ENCODE results near the gene NELL1.

NELL1 gene

DNA sequence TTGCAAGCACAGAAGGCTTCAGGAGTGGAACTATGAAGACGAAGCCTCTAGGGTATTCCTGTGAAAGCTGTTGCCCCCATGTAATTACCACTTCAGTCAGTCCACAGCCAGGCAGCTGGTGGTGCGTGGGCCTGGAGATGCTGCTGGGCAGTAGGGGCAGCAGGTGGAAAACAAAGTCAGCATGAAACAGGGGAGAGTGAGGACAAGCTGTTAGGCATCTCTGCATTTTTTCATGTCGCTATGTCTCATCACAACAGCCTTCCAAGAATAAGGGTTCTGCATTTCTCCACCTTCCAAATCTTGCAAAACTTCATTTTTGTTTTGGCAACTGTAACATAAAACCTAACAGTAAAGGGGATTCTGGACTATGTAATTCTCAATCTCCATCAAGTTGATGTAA, 757.5 kb downstream of the NELL1 start:
- no peak for TF ChIP-seq TAF1 (IDR thresholded peaks at IDR 0.05; ENCODE audit: borderline replicate concordance, insufficient read depth, low read length)
- TF ChIP-seq FOXP2 (optimal IDR thresholded peaks at IDR 0.05; ENCODE audit: borderline replicate concordance, extremely low read depth, extremely low read length, insufficient read depth): no peak
- TF ChIP-seq, protein P1, sequence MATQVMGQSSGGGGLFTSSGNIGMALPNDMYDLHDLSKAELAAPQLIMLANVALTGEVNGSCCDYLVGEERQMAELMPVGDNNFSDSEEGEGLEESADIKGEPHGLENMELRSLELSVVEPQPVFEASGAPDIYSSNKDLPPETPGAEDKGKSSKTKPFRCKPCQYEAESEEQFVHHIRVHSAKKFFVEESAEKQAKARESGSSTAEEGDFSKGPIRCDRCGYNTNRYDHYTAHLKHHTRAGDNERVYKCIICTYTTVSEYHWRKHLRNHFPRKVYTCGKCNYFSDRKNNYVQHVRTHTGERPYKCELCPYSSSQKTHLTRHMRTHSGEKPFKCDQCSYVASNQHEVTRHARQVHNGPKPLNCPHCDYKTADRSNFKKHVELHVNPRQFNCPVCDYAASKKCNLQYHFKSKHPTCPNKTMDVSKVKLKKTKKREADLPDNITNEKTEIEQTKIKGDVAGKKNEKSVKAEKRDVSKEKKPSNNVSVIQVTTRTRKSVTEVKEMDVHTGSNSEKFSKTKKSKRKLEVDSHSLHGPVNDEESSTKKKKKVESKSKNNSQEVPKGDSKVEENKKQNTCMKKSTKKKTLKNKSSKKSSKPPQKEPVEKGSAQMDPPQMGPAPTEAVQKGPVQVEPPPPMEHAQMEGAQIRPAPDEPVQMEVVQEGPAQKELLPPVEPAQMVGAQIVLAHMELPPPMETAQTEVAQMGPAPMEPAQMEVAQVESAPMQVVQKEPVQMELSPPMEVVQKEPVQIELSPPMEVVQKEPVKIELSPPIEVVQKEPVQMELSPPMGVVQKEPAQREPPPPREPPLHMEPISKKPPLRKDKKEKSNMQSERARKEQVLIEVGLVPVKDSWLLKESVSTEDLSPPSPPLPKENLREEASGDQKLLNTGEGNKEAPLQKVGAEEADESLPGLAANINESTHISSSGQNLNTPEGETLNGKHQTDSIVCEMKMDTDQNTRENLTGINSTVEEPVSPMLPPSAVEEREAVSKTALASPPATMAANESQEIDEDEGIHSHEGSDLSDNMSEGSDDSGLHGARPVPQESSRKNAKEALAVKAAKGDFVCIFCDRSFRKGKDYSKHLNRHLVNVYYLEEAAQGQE (IDR thresholded peaks at IDR 0.05; ENCODE audit: insufficient read depth in 1 of 2, low read depth in 2 of 2, low read length in 2 of 2): no peak
- TF ChIP-seq SIN3A (IDR thresholded peaks at IDR 0.05; ENCODE audit: borderline replicate concordance, insufficient read depth, low read length): no peak

GRCh38 chr11:21427726-21428125, 758.3 kb downstream of the NELL1 start:
- TF ChIP-seq FOXP2 (optimal IDR thresholded peaks at IDR 0.05; ENCODE audit: borderline replicate concordance, extremely low read depth, extremely low read length, insufficient read depth) (no peak), SIN3A (IDR thresholded peaks at IDR 0.05; ENCODE audit: borderline replicate concordance, insufficient read depth, low read length) (no peak), POLR2AphosphoS5 (IDR thresholded peaks at IDR 0.05; ENCODE audit: low read depth, low read length) (no peak), TAF1 (IDR thresholded peaks at IDR 0.05; ENCODE audit: borderline replicate concordance, insufficient read depth, low read length) (no peak)
- TF ChIP-seq, protein P1 (IDR thresholded peaks at IDR 0.05; ENCODE audit: insufficient read depth in 1 of 2, low read depth in 2 of 2, low read length in 2 of 2): no peak

DNA sequence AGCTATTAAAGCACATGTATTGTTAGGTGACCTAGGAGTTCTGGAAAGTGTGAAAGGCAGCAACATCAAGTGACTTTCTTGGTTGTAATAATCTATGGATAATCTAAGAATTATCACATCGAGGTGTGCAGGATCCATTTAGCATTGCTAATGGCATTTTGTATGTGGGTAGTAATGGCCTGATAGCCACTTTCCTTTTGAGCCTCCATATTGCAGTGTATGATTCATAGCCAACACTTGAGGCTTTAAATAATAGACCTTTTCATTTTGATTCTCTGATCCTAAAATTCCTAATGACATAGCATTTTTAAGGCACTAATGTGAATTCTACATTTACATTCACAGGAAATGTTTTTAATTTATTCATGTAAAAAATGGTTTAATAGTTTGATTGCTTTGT, 759.4 kb downstream of the NELL1 start:
- TF ChIP-seq, protein P1 (IDR thresholded peaks at IDR 0.05; ENCODE audit: insufficient read depth in 1 of 2, low read depth in 2 of 2, low read length in 2 of 2): no peak
- TF ChIP-seq SIN3A (IDR thresholded peaks at IDR 0.05; ENCODE audit: borderline replicate concordance, insufficient read depth, low read length): no peak
- no peak for TF ChIP-seq FOXP2 (optimal IDR thresholded peaks at IDR 0.05; ENCODE audit: borderline replicate concordance, extremely low read depth, extremely low read length, insufficient read depth)
- TF ChIP-seq TAF1 (IDR thresholded peaks at IDR 0.05; ENCODE audit: borderline replicate concordance, insufficient read depth, low read length): no peak
- TF ChIP-seq POLR2AphosphoS5 (IDR thresholded peaks at IDR 0.05; ENCODE audit: low read depth, low read length): no peak

- TF ChIP-seq FOXP2 (optimal IDR thresholded peaks at IDR 0.05; ENCODE audit: borderline replicate concordance, extremely low read depth, extremely low read length, insufficient read depth) (no peak), TAF1 (IDR thresholded peaks at IDR 0.05; ENCODE audit: borderline replicate concordance, insufficient read depth, low read length) (no peak)
- TF ChIP-seq, protein P1 (IDR thresholded peaks at IDR 0.05; ENCODE audit: insufficient read depth in 1 of 2, low read depth in 2 of 2, low read length in 2 of 2): no peak
These were observed 760.0 kb downstream of the NELL1 start for GRCh38 chr11:21429401-21429800.

- no peak for TF ChIP-seq FOXP2 (optimal IDR thresholded peaks at IDR 0.05; ENCODE audit: borderline replicate concordance, extremely low read depth, extremely low read length, insufficient read depth)
- no peak for TF ChIP-seq SIN3A (IDR thresholded peaks at IDR 0.05; ENCODE audit: borderline replicate concordance, insufficient read depth, low read length)
- no peak for TF ChIP-seq POLR2AphosphoS5 (IDR thresholded peaks at IDR 0.05; ENCODE audit: low read depth, low read length)
- TF ChIP-seq TAF1 (IDR thresholded peaks at IDR 0.05; ENCODE audit: borderline replicate concordance, insufficient read depth, low read length): no peak
- TF ChIP-seq, protein P1 (IDR thresholded peaks at IDR 0.05; ENCODE audit: insufficient read depth in 1 of 2, low read depth in 2 of 2, low read length in 2 of 2): no peak
These were observed 761.2 kb downstream of the NELL1 start for GRCh38 chr11:21430537-21430936.
